ENCODE data around the gene ADAMTSL5.

Gene ADAMTSL5

GRCh38 chr19:1467490-1468273 lies 45.1 kb downstream of the ADAMTSL5 start:
- no peak for DNase-seq (ENCODE audit: low read depth in 2 of 2)

- no peak for DNase-seq (ENCODE audit: low read depth in 2 of 2)
Measured at GRCh38 chr19:1467215-1467489, 45.7 kb downstream of the ADAMTSL5 start.

- DNase-seq (ENCODE audit: low read depth in 2 of 2): no peak
Measured at GRCh38 chr19:1466461-1467214, 46.2 kb downstream of the ADAMTSL5 start.

- no peak for DNase-seq (ENCODE audit: low read depth in 2 of 2)
Measured at GRCh38 chr19:1466018-1466460, 46.8 kb downstream of the ADAMTSL5 start.

- no peak for DNase-seq (ENCODE audit: low read depth in 2 of 2)
Measured at GRCh38 chr19:1465191-1466016, 47.4 kb downstream of the ADAMTSL5 start.

- no peak for DNase-seq (ENCODE audit: low read depth in 2 of 2)
Measured at GRCh38 chr19:1461862-1462261, 51.0 kb downstream of the ADAMTSL5 start.

- DNase-seq (ENCODE audit: low read depth in 2 of 2): no peak
Measured at GRCh38 chr19:1460033-1460995, 52.5 kb downstream of the ADAMTSL5 start.

- no peak for DNase-seq (ENCODE audit: low read depth in 2 of 2)
Measured at GRCh38 chr19:1459479-1459878, 53.3 kb downstream of the ADAMTSL5 start.

GRCh38 chr19:1457892-1458291 lies 54.9 kb downstream of the ADAMTSL5 start:
- DNase-seq (ENCODE audit: low read depth in 2 of 2): no peak

GRCh38 chr19:1457031-1457739 lies 55.6 kb downstream of the ADAMTSL5 start:
- DNase-seq (ENCODE audit: low read depth in 2 of 2): no peak

- DNase-seq (ENCODE audit: low read depth in 2 of 2): no peak
Measured at GRCh38 chr19:1456121-1456900, 56.5 kb downstream of the ADAMTSL5 start.

- DNase-seq (ENCODE audit: low read depth in 2 of 2): no peak
Measured at GRCh38 chr19:1455336-1456120, 57.3 kb downstream of the ADAMTSL5 start.

All from fibroblast of skin of left biceps (primary cell).